K562 (cell line): ENCODE results near the gene SPOCK3. TPM values are rescaled to one million over a fixed set of nuclear protein-coding genes. Genes with fewer than 3 reads are reported as not detected.

Experiments
- ATAC-seq: fragments of 200-7000 bp; cut with Tn5 transposase; 3 replicates; pipeline ENCODE4 v1.9.1; 2020; ENCODE audit warnings: moderate library complexity
- BruUV-seq: library from RNA; stranded (reverse); fragments of 400-500 nt; replicated peaks from 2 replicates; lab custom pipeline; 2021; lab: Mats Ljungman, UMichigan
- CTCF ChIA-PET: fragments of 300-600 bp; formaldehyde crosslinking; extraction: SDS; loops from one replicate; lab custom pipeline; 2021; ENCODE audit warnings: low intra/inter-chr PET ratio; lab: Yijun Ruan, JAX
- POLR2A ChIA-PET: fragments of 300-600, 350-650 bp; sonication (Branson Sonifier 250); formaldehyde crosslinking; extraction: SDS; loops from one replicate; lab custom pipeline; 2021; ENCODE audit warnings: antibody characterized with exemption, inconsistent platforms; lab: Yijun Ruan, JAX
- DNase-seq, 4 experiments: peaks; one replicate each; pipeline versions ENCODE4 v3.0.0 to v3.0.0-alpha.2; 2011 to 2018; ENCODE audit warnings: low spot score in 3 of 4, mixed read lengths in 3 of 4; ENCODE audit errors: extremely low read depth in 1 of 4
- FAIRE-seq: peaks from 2 replicates; lab custom pipeline; 2011; peaks lifted over from hg19 to GRCh38; lab: Jason Lieb, UNC
- H2AFZ ChIP-seq: 2 replicates; pipeline ENCODE4 v1.6.0; 2011; ENCODE audit warnings: low read depth, low read length, control low read depth, inconsistent platforms
- H3K27ac ChIP-seq: fragments of 200-600 bp; 3 replicates; pipeline ENCODE4 v1.8.0; 2011; ENCODE audit warnings: low read depth, mild to moderate bottlenecking, control low read depth, inconsistent platforms, low read length, moderate library complexity, mixed read lengths; ENCODE audit errors: extremely low read depth
- H3K27me3 ChIP-seq, 2 experiments: fragments of 300-600 bp in 1 of 2; 2 replicates in 1 of 2; 3 replicates in 1 of 2; pipeline versions ENCODE4 v1.6.0 to v1.8.0; 2011; ENCODE audit warnings: inconsistent platforms in 2 of 2, low read length in 2 of 2, mild to moderate bottlenecking in 1 of 2, mixed read lengths in 1 of 2, moderate library complexity in 1 of 2; ENCODE audit not compliant: control insufficient read depth in 2 of 2, insufficient read depth in 2 of 2
- H3K36me3 ChIP-seq: fragments of 300-600 bp; 3 replicates; pipeline ENCODE4 v1.8.0; 2011; ENCODE audit warnings: mild to moderate bottlenecking, low read length, inconsistent platforms; ENCODE audit not compliant: control insufficient read depth, insufficient read depth
- H3K4me1 ChIP-seq, 2 experiments: fragments of 200-600 bp in 1 of 2; replicated peaks in 1 of 2; 2 replicates in 1 of 2; 3 replicates in 1 of 2; pipeline versions ENCODE4 v1.5.1 to v1.8.0; 2011; ENCODE audit warnings: inconsistent platforms in 2 of 2, low read length in 2 of 2, mild to moderate bottlenecking in 1 of 2, mixed read lengths in 1 of 2, moderate library complexity in 1 of 2; ENCODE audit not compliant: control insufficient read depth in 2 of 2, insufficient read depth in 2 of 2
- H3K4me2 ChIP-seq: 2 replicates; pipeline ENCODE4 v1.6.1; 2011; ENCODE audit warnings: low read length, control low read depth, inconsistent platforms, mixed read lengths; ENCODE audit not compliant: insufficient read depth
- H3K4me3 ChIP-seq: fragments of 200-600 bp; sonication (generic), shearing (Covaris generic); 2 replicates; pipeline ENCODE4 v1.5.1; 2016; ENCODE audit warnings: control low read depth, inconsistent platforms
- H3K79me2 ChIP-seq: fragments of 200-600 bp; 3 replicates; pipeline ENCODE4 v1.8.0; 2011; ENCODE audit warnings: low read length, inconsistent platforms; ENCODE audit not compliant: control insufficient read depth, insufficient read depth
- H3K9ac ChIP-seq, 2 experiments: 2 replicates each; pipeline versions ENCODE4 v1.6.0 to v1.6.1; 2011; ENCODE audit warnings: low read depth in 2 of 2, low read length in 2 of 2, control low read depth in 1 of 2, inconsistent platforms in 1 of 2, mild to moderate bottlenecking in 1 of 2, mixed read lengths in 1 of 2; ENCODE audit not compliant: insufficient read depth in 1 of 2
- H3K9me1 ChIP-seq: one replicate; pipeline ENCODE4 v1.6.0; 2011; ENCODE audit warnings: inconsistent platforms, mild to moderate bottlenecking, low read length, moderate library complexity; ENCODE audit not compliant: control insufficient read depth, insufficient read depth
- H3K9me3 ChIP-seq: replicated peaks from 2 replicates; pipeline ENCODE4 v1.5.1; 2011; ENCODE audit warnings: low read depth, low read length, inconsistent platforms; ENCODE audit not compliant: control insufficient read depth, insufficient read depth
- H4K20me1 ChIP-seq: replicated peaks from 2 replicates; pipeline ENCODE4 v1.6.1; 2011; ENCODE audit warnings: low read length, inconsistent platforms, mixed read lengths; ENCODE audit not compliant: control insufficient read depth, insufficient read depth
- HDAC6 ChIP-seq: IDR thresholded peaks from 2 replicates; pipeline ENCODE4 v1.6.1; 2012; ENCODE audit warnings: low read depth, mild to moderate bottlenecking, control low read depth, inconsistent platforms, low read length, moderate library complexity
- HLTF ChIP-seq: fragments of 450-650 bp; IDR thresholded peaks from 2 replicates; pipeline ENCODE4 v1.6.1; 2016
- HMGN3 ChIP-seq: IDR thresholded peaks from 2 replicates; pipeline ENCODE4 v1.6.1; 2011; ENCODE audit warnings: borderline replicate concordance, low read depth, mild to moderate bottlenecking, mixed read lengths, low read length; ENCODE audit not compliant: insufficient read length; ENCODE audit errors: extremely low read depth
- PHF20 ChIP-seq: fragments of 450-650 bp; IDR thresholded peaks from 2 replicates; pipeline ENCODE4 v1.6.1; 2018; ENCODE audit not compliant: partially characterized antibody
- SPI1 ChIP-seq: IDR thresholded peaks from 2 replicates; pipeline ENCODE4 v1.6.1; 2011; ENCODE audit warnings: low read depth, low read length, control low read depth, borderline replicate concordance
- TAF15 ChIP-seq: fragments of 200-400 bp; formaldehyde crosslinking; IDR thresholded peaks from 2 replicates; pipeline ENCODE4 v1.6.1; 2017; ENCODE audit warnings: mild to moderate bottlenecking, low read depth, low read length, moderate library complexity
- TBP ChIP-seq: optimal IDR thresholded peaks from 2 replicates; pipeline ENCODE3; 2011; ENCODE audit warnings: low read depth, low read length, improper control_type of control experiment
- TRIM28 ChIP-seq: fragments of 450-650 bp; IDR thresholded peaks from 2 replicates; pipeline ENCODE4 v1.6.1; 2017
- ZC3H11A ChIP-seq: IDR thresholded peaks from 2 replicates; pipeline ENCODE4 v1.6.1; 2012; ENCODE audit warnings: low read depth, low read length, improper control_type of control experiment
- ZNF174 ChIP-seq: fragments of 250-450 bp; sonication (Bioruptor Pico); IDR thresholded peaks from 2 replicates; pipeline ENCODE4 v1.4.0; 2020; ENCODE audit warnings: mild to moderate bottlenecking
- ZNF23 ChIP-seq: fragments of 250-450 bp; sonication (Bioruptor Pico); IDR thresholded peaks from 2 replicates; pipeline ENCODE4 v1.4.0; 2020; ENCODE audit warnings: mild to moderate bottlenecking
- WGBS: fragments of 100-300 bp; shearing (Covaris generic); methylation state at CpG from one replicate; pipeline ENCODE4 v1.1.6; 2016; ENCODE audit warnings: low coverage, mixed read lengths; ENCODE audit not compliant: insufficient coverage; ENCODE audit errors: missing lambda C conversion rate; 5-methylcytosine and 5-hydroxymethylcytosine counted together
- in situ Hi-C: fragments of 300-500 bp; cut with MboI; formaldehyde crosslinking; loops from 4 replicates; pipeline ENCODE4 v1.15.0; 2018; ENCODE audit warnings: inconsistent platforms, mixed read lengths
- intact Hi-C: fragments of 100-400 bp; cut with micrococcal nuclease; formaldehyde crosslinking; loops from 2 replicates; pipeline ENCODE4 v1.14.2; 2022
- polyA plus RNA-seq, 8 experiments: library from polyadenylated mRNA; depleted of rRNA in 4 of 8; stranded (reverse) in 5 of 8; unstranded in 3 of 8; fragments of >200 nt; fragmentation: Nextera tagmentation in 2 of 8; fragmentation: Illumina TruSeq in 1 of 8; extraction: Ambion mirVana in 2 of 8; extraction: Trizol in 1 of 8; gene quantifications; 2 replicates each; pipeline versions ENCODE4 v1.2.1 to v1.2.3, GENCODE V29; 2011 to 2014; ENCODE audit warnings: inconsistent platforms in 1 of 8, missing spikeins in 1 of 8
- total RNA-seq, 7 experiments: library from RNA; depleted of rRNA in 6 of 7; stranded (reverse); fragments of >200 nt in 6 of 7; fragmentation: Illumina TruSeq in 2 of 7; extraction: Trizol in 2 of 7; gene quantifications; 2 replicates each; pipeline versions ENCODE4 v1.2.1 to v1.2.3, GENCODE V29; 2011 to 2021; ENCODE audit warnings: low replicate concordance in 1 of 7
- TF ChIP-seq, protein P1 (sequence below): fragments of 450-650 bp; IDR thresholded peaks from 2 replicates; pipeline ENCODE4 v1.6.1; 2017; ENCODE audit warnings: mild to moderate bottlenecking, moderate library complexity
- TF ChIP-seq, protein P2 (sequence below): fragments of 250-450 bp; sonication (Bioruptor Pico); IDR thresholded peaks from 2 replicates; pipeline ENCODE4 v1.5.0; 2021
- TF ChIP-seq, protein P3 (sequence below): fragments of 250-450 bp; sonication (Bioruptor Pico); IDR thresholded peaks from 2 replicates; pipeline ENCODE4 v1.4.0; 2020; ENCODE audit warnings: mild to moderate bottlenecking, moderate library complexity, borderline replicate concordance
- TF ChIP-seq, protein P4 (sequence below): fragments of 450-650 bp; IDR thresholded peaks from 2 replicates; pipeline ENCODE4 v1.7.1; 2018; ENCODE audit warnings: mild to moderate bottlenecking, low read depth; ENCODE audit not compliant: partially characterized antibody

SPOCK3 gene
- total and polyA plus RNA-seq, 9 of the 15 experiments (the other 6 are each of a cell fraction or from before 2014, with no cell fraction given) = not detected

DNA sequence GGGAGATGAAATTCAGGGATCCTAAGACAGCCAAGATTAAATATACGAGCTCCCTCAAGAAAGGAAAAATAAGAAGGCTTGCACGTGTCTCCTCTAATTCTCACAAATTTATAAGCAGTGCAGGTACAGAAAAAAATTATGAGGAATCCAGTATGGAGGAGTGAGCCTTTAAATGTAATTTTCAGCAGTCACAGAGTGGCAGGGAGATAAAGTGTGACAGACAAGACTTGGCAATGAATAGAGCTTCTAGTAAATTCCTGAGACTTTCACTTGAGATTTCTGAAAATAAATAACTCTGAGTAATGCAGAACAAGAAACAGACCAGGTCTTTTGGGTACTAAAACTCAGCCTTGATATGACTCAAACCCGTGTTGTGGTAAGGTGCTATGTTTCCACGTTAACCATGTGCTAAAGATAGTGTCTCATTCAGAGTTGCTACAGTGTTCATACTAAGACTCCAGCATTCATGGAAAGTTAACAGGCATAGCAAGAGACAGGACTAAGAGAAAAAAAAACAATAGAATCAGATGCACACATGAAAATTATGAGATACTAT, 119.8 kb downstream of the SPOCK3 start:
- H3K4me1 ChIP-seq = no peaks in the 10 kb centered on the region
- no peaks in the 10 kb centered on the region for H4K20me1 ChIP-seq
- H2AFZ ChIP-seq = no peak overlapping the region
- H3K9ac ChIP-seq = no peak overlapping the region
- WGBS = 0% methylated on average over 4 of the region's 4 CpGs
- no peaks in the 10 kb centered on the region for H3K79me2 ChIP-seq
- no peaks in the 10 kb centered on the region for H3K27me3 ChIP-seq
- no TSS peak for BruUV-seq
- no peak overlapping the region for H3K27ac ChIP-seq
- CTCF ChIA-PET = no interaction called here
- no peak overlapping the region for H3K4me2 ChIP-seq
- H3K9me3 ChIP-seq = no peaks in the 10 kb centered on the region
- H3K36me3 ChIP-seq = no peaks in the 10 kb centered on the region
- POLR2A ChIA-PET = interaction anchor here (0.6 kb wide), 1 partner anchor 1639 kb away, joined by 3 read pairs; no protein-coding TSS in a partner anchor
- FAIRE-seq = no peak
- H3K9me1 ChIP-seq = no peaks in the 10 kb centered on the region
- intact Hi-C loops (no loop called here), in situ Hi-C loops (no loop called here)
- ATAC-seq = no peak
- no peak for DNase-seq
- no peak overlapping the region for H3K4me3 ChIP-seq
- TF ChIP-seq, protein P1, sequence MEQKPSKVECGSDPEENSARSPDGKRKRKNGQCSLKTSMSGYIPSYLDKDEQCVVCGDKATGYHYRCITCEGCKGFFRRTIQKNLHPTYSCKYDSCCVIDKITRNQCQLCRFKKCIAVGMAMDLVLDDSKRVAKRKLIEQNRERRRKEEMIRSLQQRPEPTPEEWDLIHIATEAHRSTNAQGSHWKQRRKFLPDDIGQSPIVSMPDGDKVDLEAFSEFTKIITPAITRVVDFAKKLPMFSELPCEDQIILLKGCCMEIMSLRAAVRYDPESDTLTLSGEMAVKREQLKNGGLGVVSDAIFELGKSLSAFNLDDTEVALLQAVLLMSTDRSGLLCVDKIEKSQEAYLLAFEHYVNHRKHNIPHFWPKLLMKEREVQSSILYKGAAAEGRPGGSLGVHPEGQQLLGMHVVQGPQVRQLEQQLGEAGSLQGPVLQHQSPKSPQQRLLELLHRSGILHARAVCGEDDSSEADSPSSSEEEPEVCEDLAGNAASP = no peak
- TF ChIP-seq HLTF (no peak), TBP (no peak), ZC3H11A (no peak), HMGN3 (no peak), HDAC6 (no peak), TRIM28 (no peak), TAF15 (no peak), ZNF174 (CRISPR knock-in tag) (no peak), SPI1 (no peak), PHF20 (no peak), ZNF23 (CRISPR knock-in tag) (no peak)
- TF ChIP-seq, protein P2, sequence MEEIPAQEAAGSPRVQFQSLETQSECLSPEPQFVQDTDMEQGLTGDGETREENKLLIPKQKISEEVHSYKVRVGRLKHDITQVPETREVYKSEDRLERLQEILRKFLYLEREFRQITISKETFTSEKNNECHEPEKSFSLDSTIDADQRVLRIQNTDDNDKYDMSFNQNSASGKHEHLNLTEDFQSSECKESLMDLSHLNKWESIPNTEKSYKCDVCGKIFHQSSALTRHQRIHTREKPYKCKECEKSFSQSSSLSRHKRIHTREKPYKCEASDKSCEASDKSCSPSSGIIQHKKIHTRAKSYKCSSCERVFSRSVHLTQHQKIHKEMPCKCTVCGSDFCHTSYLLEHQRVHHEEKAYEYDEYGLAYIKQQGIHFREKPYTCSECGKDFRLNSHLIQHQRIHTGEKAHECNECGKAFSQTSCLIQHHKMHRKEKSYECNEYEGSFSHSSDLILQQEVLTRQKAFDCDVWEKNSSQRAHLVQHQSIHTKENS (CRISPR knock-in tag) = no peak
- TF ChIP-seq, protein P3, sequence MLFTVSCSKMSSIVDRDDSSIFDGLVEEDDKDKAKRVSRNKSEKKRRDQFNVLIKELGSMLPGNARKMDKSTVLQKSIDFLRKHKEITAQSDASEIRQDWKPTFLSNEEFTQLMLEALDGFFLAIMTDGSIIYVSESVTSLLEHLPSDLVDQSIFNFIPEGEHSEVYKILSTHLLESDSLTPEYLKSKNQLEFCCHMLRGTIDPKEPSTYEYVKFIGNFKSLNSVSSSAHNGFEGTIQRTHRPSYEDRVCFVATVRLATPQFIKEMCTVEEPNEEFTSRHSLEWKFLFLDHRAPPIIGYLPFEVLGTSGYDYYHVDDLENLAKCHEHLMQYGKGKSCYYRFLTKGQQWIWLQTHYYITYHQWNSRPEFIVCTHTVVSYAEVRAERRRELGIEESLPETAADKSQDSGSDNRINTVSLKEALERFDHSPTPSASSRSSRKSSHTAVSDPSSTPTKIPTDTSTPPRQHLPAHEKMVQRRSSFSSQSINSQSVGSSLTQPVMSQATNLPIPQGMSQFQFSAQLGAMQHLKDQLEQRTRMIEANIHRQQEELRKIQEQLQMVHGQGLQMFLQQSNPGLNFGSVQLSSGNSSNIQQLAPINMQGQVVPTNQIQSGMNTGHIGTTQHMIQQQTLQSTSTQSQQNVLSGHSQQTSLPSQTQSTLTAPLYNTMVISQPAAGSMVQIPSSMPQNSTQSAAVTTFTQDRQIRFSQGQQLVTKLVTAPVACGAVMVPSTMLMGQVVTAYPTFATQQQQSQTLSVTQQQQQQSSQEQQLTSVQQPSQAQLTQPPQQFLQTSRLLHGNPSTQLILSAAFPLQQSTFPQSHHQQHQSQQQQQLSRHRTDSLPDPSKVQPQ (CRISPR knock-in tag) = no peak
- TF ChIP-seq, protein P4, sequence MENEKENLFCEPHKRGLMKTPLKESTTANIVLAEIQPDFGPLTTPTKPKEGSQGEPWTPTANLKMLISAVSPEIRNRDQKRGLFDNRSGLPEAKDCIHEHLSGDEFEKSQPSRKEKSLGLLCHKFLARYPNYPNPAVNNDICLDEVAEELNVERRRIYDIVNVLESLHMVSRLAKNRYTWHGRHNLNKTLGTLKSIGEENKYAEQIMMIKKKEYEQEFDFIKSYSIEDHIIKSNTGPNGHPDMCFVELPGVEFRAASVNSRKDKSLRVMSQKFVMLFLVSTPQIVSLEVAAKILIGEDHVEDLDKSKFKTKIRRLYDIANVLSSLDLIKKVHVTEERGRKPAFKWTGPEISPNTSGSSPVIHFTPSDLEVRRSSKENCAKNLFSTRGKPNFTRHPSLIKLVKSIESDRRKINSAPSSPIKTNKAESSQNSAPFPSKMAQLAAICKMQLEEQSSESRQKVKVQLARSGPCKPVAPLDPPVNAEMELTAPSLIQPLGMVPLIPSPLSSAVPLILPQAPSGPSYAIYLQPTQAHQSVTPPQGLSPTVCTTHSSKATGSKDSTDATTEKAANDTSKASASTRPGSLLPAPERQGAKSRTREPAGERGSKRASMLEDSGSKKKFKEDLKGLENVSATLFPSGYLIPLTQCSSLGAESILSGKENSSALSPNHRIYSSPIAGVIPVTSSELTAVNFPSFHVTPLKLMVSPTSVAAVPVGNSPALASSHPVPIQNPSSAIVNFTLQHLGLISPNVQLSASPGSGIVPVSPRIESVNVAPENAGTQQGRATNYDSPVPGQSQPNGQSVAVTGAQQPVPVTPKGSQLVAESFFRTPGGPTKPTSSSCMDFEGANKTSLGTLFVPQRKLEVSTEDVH = no peak
